ENCODE measurements around the gene RTN4RL1. TPM values are rescaled to one million over a fixed set of nuclear protein-coding genes. Genes with fewer than 3 reads are reported as not detected.
A peak's percentile ranks its signal among the peaks of the same experiment; 100 is the strongest.

The RTN4RL1 gene
- total and polyA plus RNA-seq, 12 donors = 1.3 to 9.4 (median 6.1) TPM

DNA sequence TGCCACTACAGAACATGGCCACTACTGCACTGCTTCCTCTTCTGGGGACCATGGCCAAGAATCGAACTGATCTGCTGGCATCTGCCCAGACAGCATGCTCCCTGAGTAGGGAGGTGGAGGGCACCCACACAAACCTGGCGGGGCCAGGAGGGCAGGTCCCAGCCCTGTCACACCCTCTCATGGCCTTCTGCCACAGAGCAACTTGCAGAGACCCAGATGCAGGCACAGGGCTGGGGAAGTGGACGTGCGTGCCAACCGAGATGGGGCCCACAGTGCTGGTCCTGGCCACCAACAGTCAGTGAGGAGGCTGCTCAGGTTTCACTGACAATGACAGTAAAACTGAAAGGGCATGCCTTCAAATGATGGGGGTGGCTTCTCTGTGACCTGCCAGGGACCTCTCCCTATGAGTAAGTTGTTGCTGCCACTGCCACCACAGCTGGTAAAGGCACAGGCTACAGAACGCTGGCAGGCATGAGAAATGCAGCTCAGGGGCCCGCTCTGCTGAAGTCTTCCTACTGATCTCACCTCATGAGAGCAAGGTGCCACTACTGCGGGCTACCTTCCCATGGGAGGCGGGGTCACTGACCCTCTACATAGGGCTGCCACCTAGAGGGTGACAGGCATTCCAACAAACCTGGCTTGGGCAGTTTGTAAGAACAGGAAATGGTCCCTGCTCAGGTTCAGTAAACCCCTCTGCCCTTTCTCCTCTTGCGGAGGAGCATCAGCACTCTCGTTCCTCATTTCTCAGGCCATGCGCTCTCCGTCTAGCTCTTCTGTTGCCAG lies 45.3 kb upstream of the RTN4RL1 start:
- peaks cover 6 to 40% of the 10 kb centered on the region in 2 donors for H3K4me1 ChIP-seq (replicated peaks in 1 of 2)
- DNase-seq = no peak

GRCh38 chr17:2068519-2069051 lies 43.5 kb upstream of the RTN4RL1 start:
- Histone ChIP-seq H3K36me3 (replicated peaks in 1 of 2) (peaks cover 0 to 21% of the 10 kb centered on the region in 2 donors), H3K4me3 (no peak overlapping the region), H3K9me3 (replicated peaks in 1 of 3) (no peaks in the 10 kb centered on the region), H3K27me3 (no peaks in the 10 kb centered on the region), H3K4me1 (replicated peaks in 1 of 2) (peaks cover 6 to 50% of the 10 kb centered on the region in 2 donors), H3K27ac (peak overlapping the region in 4 of 5 donors; percentile 31 to 88 (median 54))
- peak in 1 of 7 donors; percentile 62 for DNase-seq
- intact Hi-C loops (cut with DNase I) = no loop called here
- no peak for TF ChIP-seq POLR2A (IDR thresholded peaks at IDR 0.05)
- TF ChIP-seq, protein P1, sequence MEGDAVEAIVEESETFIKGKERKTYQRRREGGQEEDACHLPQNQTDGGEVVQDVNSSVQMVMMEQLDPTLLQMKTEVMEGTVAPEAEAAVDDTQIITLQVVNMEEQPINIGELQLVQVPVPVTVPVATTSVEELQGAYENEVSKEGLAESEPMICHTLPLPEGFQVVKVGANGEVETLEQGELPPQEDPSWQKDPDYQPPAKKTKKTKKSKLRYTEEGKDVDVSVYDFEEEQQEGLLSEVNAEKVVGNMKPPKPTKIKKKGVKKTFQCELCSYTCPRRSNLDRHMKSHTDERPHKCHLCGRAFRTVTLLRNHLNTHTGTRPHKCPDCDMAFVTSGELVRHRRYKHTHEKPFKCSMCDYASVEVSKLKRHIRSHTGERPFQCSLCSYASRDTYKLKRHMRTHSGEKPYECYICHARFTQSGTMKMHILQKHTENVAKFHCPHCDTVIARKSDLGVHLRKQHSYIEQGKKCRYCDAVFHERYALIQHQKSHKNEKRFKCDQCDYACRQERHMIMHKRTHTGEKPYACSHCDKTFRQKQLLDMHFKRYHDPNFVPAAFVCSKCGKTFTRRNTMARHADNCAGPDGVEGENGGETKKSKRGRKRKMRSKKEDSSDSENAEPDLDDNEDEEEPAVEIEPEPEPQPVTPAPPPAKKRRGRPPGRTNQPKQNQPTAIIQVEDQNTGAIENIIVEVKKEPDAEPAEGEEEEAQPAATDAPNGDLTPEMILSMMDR (IDR thresholded peaks at IDR 0.05) = no peak
- 66 to 80% (median 68%) methylated on average over 12 to 15 of the region's 15 CpGs for WGBS, 4 donors

More for the DNA sequence above, 45.3 kb upstream of the RTN4RL1 start:
- TF ChIP-seq, protein P1 (IDR thresholded peaks at IDR 0.05) = no peak
- TF ChIP-seq POLR2A (IDR thresholded peaks at IDR 0.05) = no peak
- Histone ChIP-seq H3K27me3 (no peaks in the 10 kb centered on the region), H3K4me3 (no peak overlapping the region), H3K9me3 (replicated peaks in 1 of 3) (no peaks in the 10 kb centered on the region), H3K27ac (peak overlapping the region in 4 of 5 donors; percentile 71 to 91 (median 82)), H3K36me3 (replicated peaks in 1 of 2) (peaks cover 0 to 8% of the 10 kb centered on the region in 2 donors)
- 81 to 92% (median 85%) methylated on average over 6 to 13 of the region's 13 CpGs for WGBS, 4 donors
- intact Hi-C loops (cut with DNase I) = no loop called here

DNA sequence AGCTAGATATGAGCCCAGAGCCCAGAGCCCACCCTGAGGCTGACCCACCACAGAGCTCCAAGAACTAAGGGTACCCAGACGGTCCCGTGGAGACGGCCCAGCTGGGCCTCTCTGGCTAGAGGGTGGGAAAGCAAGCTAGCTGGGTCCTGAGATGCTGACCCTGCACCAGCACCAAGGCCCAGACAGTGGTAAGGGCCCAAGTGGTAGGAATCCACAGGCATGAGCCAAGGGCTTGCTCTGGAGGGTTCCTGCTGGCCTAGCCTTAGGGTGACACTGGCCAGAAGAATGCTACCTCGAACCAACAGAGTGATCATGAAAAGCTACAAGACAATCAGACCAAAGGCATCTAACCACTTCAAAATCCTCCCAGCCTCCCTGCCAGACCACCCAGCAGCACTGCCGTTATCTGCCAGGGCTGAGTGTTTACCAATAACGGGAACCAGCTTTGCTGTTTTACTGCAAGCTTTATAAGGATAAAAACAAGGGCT lies 42.9 kb upstream of the RTN4RL1 start:
- no peak for DNase-seq
- H3K36me3 ChIP-seq (replicated peaks in 1 of 2) = peaks cover 0 to 21% of the 10 kb centered on the region in 2 donors
- WGBS, 4 donors = 61 to 70% (median 65%) methylated on average over 5 to 6 of the region's 6 CpGs
- no peaks in the 10 kb centered on the region for H3K9me3 ChIP-seq (replicated peaks in 1 of 3)
- no peak for TF ChIP-seq POLR2A (IDR thresholded peaks at IDR 0.05)
- TF ChIP-seq, protein P1 (IDR thresholded peaks at IDR 0.05) = no peak
- H3K4me1 ChIP-seq (replicated peaks in 1 of 2) = peaks cover 6 to 50% of the 10 kb centered on the region in 2 donors
- H3K27ac ChIP-seq = peak overlapping the region in 4 of 5 donors; percentile 31 to 88 (median 54)
- no peak overlapping the region for H3K4me3 ChIP-seq
- H3K27me3 ChIP-seq = no peaks in the 10 kb centered on the region
- intact Hi-C loops (cut with DNase I) = no loop called here

GRCh38 chr17:2067608-2068024 lies 42.5 kb upstream of the RTN4RL1 start:
- H3K9me3 ChIP-seq (replicated peaks in 1 of 3) = no peaks in the 10 kb centered on the region
- intact Hi-C loops (cut with DNase I) = no loop called here
- peak overlapping the region in 4 of 5 donors; percentile 34 to 88 (median 62) for H3K27ac ChIP-seq
- H3K27me3 ChIP-seq = no peaks in the 10 kb centered on the region
- TF ChIP-seq POLR2A (IDR thresholded peaks at IDR 0.05) = no peak
- TF ChIP-seq, protein P1 (IDR thresholded peaks at IDR 0.05) = no peak
- peaks cover 0 to 21% of the 10 kb centered on the region in 2 donors for H3K36me3 ChIP-seq (replicated peaks in 1 of 2)
- H3K4me3 ChIP-seq = no peak overlapping the region
- WGBS, 4 donors = 67 to 75% (median 72%) methylated on average over 4 to 5 of the region's 5 CpGs
- H3K4me1 ChIP-seq (replicated peaks in 1 of 2) = peaks cover 6 to 50% of the 10 kb centered on the region in 2 donors
- DNase-seq = peak in 1 of 7 donors; percentile 67
